HL-60 (cell line): ENCODE results near the gene PIAS4.
A peak's percentile ranks its signal among the peaks of the same experiment; 100 is the strongest.

Experiments
- DNase-seq, 2 experiments: peaks; one replicate each; pipeline ENCODE4 v3.0.0-alpha.2; 2010 to 2020; ENCODE audit warnings: low read depth in 1 of 2, low spot score in 1 of 2
- H3K27ac ChIP-seq: fragments of 250-450 bp; sonication (Bioruptor Pico); replicated peaks from 2 replicates; pipeline ENCODE4 v1.5.1; 2020; ENCODE audit warnings: mild to moderate bottlenecking, moderate library complexity
- H3K27me3 ChIP-seq: fragments of 250-450 bp; sonication (Bioruptor Pico); 2 replicates; pipeline ENCODE4 v1.5.1; 2021; ENCODE audit warnings: mild to moderate bottlenecking, moderate library complexity; ENCODE audit not compliant: insufficient read depth, poor library complexity, severe bottlenecking
- H3K4me3 ChIP-seq: replicated peaks from 2 replicates; pipeline ENCODE4 v1.5.1; 2011; ENCODE audit warnings: mild to moderate bottlenecking, control low read depth, low read length; ENCODE audit not compliant: insufficient read depth
- CTCF ChIP-seq: IDR thresholded peaks from one replicate; pipeline ENCODE4 v1.5.1; 2011; ENCODE audit warnings: low read length, control low read depth, inconsistent platforms; ENCODE audit not compliant: insufficient read depth
- GABPA ChIP-seq: IDR thresholded peaks from 2 replicates; pipeline ENCODE4 v1.6.1; 2012; ENCODE audit warnings: low read depth
- POLR2AphosphoS5 ChIP-seq: IDR thresholded peaks from 2 replicates; pipeline ENCODE4 v1.6.1; 2012; ENCODE audit warnings: low read depth
- REST ChIP-seq: IDR thresholded peaks from 2 replicates; pipeline ENCODE4 v1.6.1; 2012; ENCODE audit warnings: low read depth; ENCODE audit not compliant: insufficient replicate concordance
- SPI1 ChIP-seq: IDR thresholded peaks from 2 replicates; pipeline ENCODE4 v1.6.1; 2012; ENCODE audit warnings: low read depth, mild to moderate bottlenecking, borderline replicate concordance

Gene PIAS4

GRCh38 chr19:4059891-4060620 lies 52.5 kb downstream of the PIAS4 start:
- peak overlapping the region; percentile 4; the same call in 1 of the 2 replicates for H3K4me3 ChIP-seq
- TF ChIP-seq GABPA = no peak
- no peak for TF ChIP-seq SPI1
- no peak for TF ChIP-seq REST
- TF ChIP-seq CTCF = no peak
- TF ChIP-seq POLR2AphosphoS5 = no peak
- DNase-seq = no peak
- peak overlapping the region; percentile 58 for H3K27ac ChIP-seq
- H3K27me3 ChIP-seq = no peaks in the 10 kb centered on the region

- Histone ChIP-seq H3K27ac (peak overlapping the region; percentile 58), H3K27me3 (no peaks in the 10 kb centered on the region), H3K4me3 (peak overlapping the region; percentile 37)
- TF ChIP-seq GABPA (no peak), REST (no peak), CTCF (no peak), POLR2AphosphoS5 (no peak), SPI1 (no peak)
- DNase-seq = no peak
Measured at GRCh38 chr19:4060621-4061177, 53.2 kb downstream of the PIAS4 start.

- DNase-seq = peak; percentile 67 to 70
- H3K27ac ChIP-seq = peak overlapping the region; percentile 58
- peak overlapping the region; percentile 37 for H3K4me3 ChIP-seq
Measured at GRCh38 chr19:4061178-4061682, 53.7 kb downstream of the PIAS4 start.

More at GRCh38 chr19:4061178-4061682, 53.7 kb downstream of the PIAS4 start:
- no peaks in the 10 kb centered on the region for H3K27me3 ChIP-seq
- TF ChIP-seq GABPA = no peak
- no peak for TF ChIP-seq REST
